Calu3 (cell line): ENCODE data around the gene VPS37C. TPM values are rescaled to one million over a fixed set of nuclear protein-coding genes. Genes with fewer than 3 reads are reported as not detected.

Source experiments
- BruUV-seq: library from RNA; stranded (reverse); fragments of 400-500 nt; replicated peaks from 2 replicates; lab custom pipeline; 2021; lab: Mats Ljungman, UMichigan
- CTCF ChIA-PET: fragments of 300-600 bp; sonication (Branson Sonifier 250); formaldehyde crosslinking; loops from one replicate; lab custom pipeline; 2022; ENCODE audit warnings: antibody characterized with exemption; lab: Charles Lee
- DNase-seq: peaks from one replicate; pipeline ENCODE4 v3.0.0; 2022
- H3K27ac Mint-ChIP-seq: one replicate; pipeline ENCODE4 v1.8.0; 2022; ENCODE audit warnings: mixed read lengths; ENCODE audit not compliant: unreplicated experiment
- H3K27me3 Mint-ChIP-seq: one replicate; pipeline ENCODE4 v1.8.0; 2022; ENCODE audit warnings: mixed read lengths; ENCODE audit not compliant: unreplicated experiment
- H3K36me3 Mint-ChIP-seq: one replicate; pipeline ENCODE4 v1.8.0; 2022; ENCODE audit warnings: mild to moderate bottlenecking, moderate library complexity, mixed read lengths; ENCODE audit not compliant: insufficient read depth, unreplicated experiment
- H3K4me1 Mint-ChIP-seq: one replicate; pipeline ENCODE4 v1.8.0; 2022; ENCODE audit warnings: mild to moderate bottlenecking, low read depth, mixed read lengths; ENCODE audit not compliant: unreplicated experiment
- H3K4me3 Mint-ChIP-seq: one replicate; pipeline ENCODE4 v1.8.0; 2022; ENCODE audit warnings: mild to moderate bottlenecking, low read depth, moderate library complexity, mixed read lengths; ENCODE audit not compliant: unreplicated experiment
- H3K9me3 Mint-ChIP-seq: one replicate; pipeline ENCODE4 v1.8.0; 2022; ENCODE audit warnings: low read depth, mixed read lengths; ENCODE audit not compliant: unreplicated experiment
- CTCF ChIP-seq: fragments of 200-600 bp; IDR thresholded peaks from one replicate; pipeline ENCODE4 v1.8.0; 2022; ENCODE audit warnings: antibody characterized with exemption; ENCODE audit not compliant: unreplicated experiment
- intact Hi-C: fragments of 100-400 bp; cut with micrococcal nuclease; formaldehyde crosslinking; loops from one replicate; pipeline ENCODE4 v1.10.0; 2022; ENCODE audit not compliant: unreplicated experiment
- total RNA-seq: library from RNA; stranded (reverse); gene quantifications from 2 replicates; pipeline ENCODE4 v1.2.3, GENCODE V29; 2022

VPS37C gene
- total RNA-seq, 1 experiment from 2014 or later, result 22.7 TPM

DNA sequence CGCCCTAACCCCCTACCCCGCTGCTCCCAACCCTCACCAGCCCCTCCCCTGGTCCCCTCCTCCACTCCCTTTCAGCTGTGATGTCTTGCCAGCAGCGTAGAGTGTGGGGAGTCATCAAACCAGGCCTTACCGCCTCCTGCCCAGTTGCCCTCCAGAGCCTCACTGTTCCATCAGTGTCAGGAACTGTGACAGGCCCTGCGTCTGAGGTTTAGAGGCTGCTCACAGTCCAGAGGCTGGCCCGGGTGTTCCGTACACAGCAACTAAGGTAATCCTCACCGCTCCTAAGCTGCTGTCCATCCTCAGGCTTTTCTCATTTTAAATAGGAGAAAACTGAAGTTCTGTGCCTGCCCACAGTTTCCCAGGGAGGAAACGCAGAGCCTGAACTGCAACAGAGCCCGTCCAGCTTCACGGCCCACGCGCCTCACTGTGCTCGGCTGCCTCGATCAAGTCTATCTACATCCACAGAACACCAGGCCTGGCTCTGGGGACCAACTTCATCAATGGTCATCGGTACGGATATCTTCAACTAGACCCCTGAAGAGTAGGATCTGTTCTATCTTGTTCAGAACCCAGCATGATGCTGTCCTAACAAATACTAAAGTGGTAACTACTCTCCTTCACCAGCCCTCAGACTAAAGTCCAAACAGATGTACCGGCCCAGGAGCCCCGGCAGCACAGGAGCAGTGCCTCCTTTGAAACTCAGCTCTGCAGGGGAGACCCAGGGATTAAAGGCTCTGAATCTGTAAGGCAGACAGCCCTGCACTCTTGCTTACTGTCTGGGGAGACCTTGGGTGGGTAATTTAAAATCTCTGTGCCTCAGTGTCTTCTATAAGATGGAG is 10.3 kb downstream of the VPS37C start:
- peaks cover 32% of the 10 kb centered on the region for H3K36me3 Mint-ChIP-seq
- BruUV-seq, result no TSS peak
- intact Hi-C loops, result no loop called here

GRCh38 chr11:61149624-61150615 is 11.3 kb downstream of the VPS37C start:
- peak overlapping the region; percentile 86 for H3K27ac Mint-ChIP-seq
- intact Hi-C loops, result no loop called here
- DNase-seq, result peak; percentile 55

More for the DNA sequence above, 10.3 kb downstream of the VPS37C start:
- Mint-ChIP-seq H3K4me3 (peak overlapping the region; percentile 49), H3K27me3 (no peaks in the 10 kb centered on the region), H3K4me1 (peaks cover 67% of the 10 kb centered on the region), H3K27ac (peak overlapping the region; percentile 86), H3K9me3 (peaks cover 8% of the 10 kb centered on the region)
- DNase-seq, result no peak
- no peak for TF ChIP-seq CTCF
- CTCF ChIA-PET, result interaction anchor here (0.9 kb wide), 1 partner anchor 10 kb away, joined by 3 read pairs; no protein-coding TSS in a partner anchor

GRCh38 chr11:61147791-61148620 is 13.2 kb downstream of the VPS37C start:
- Mint-ChIP-seq H3K36me3 (peaks cover 16% of the 10 kb centered on the region), H3K9me3 (no peaks in the 10 kb centered on the region), H3K4me1 (peaks cover 55% of the 10 kb centered on the region), H3K4me3 (no peak overlapping the region), H3K27me3 (no peaks in the 10 kb centered on the region), H3K27ac (no peak overlapping the region)
- CTCF ChIA-PET, result no interaction called here
- BruUV-seq, result no TSS peak
- no peak for TF ChIP-seq CTCF
- no peak for DNase-seq
- intact Hi-C loops, result no loop called here

More at GRCh38 chr11:61149624-61150615, 11.3 kb downstream of the VPS37C start:
- CTCF ChIA-PET, result no interaction called here
- BruUV-seq, result no TSS peak
- Mint-ChIP-seq H3K9me3 (peaks cover 8% of the 10 kb centered on the region), H3K4me1 (peaks cover 72% of the 10 kb centered on the region), H3K4me3 (peak overlapping the region; percentile 57), H3K36me3 (peaks cover 25% of the 10 kb centered on the region), H3K27me3 (no peaks in the 10 kb centered on the region)
- TF ChIP-seq CTCF, result no peak

- no peak for TF ChIP-seq CTCF
- no peak for DNase-seq
- no peaks in the 10 kb centered on the region for H3K27me3 Mint-ChIP-seq
- H3K4me1 Mint-ChIP-seq, result peaks cover 47% of the 10 kb centered on the region
- H3K9me3 Mint-ChIP-seq, result no peaks in the 10 kb centered on the region
- H3K4me3 Mint-ChIP-seq, result no peak overlapping the region
- CTCF ChIA-PET, result no interaction called here
- intact Hi-C loops, result no loop called here
- no peak overlapping the region for H3K27ac Mint-ChIP-seq
- BruUV-seq, result no TSS peak
- peaks cover 16% of the 10 kb centered on the region for H3K36me3 Mint-ChIP-seq
Observed at GRCh38 chr11:61147271-61147670, 14.0 kb downstream of the VPS37C start.
